HL-60 (cell line): ENCODE measurements around the gene PECR.

Experiments used
- POLR2AphosphoS5 ChIP-seq: IDR thresholded peaks from 2 replicates; pipeline ENCODE4 v1.6.1; 2012; ENCODE audit warnings: low read depth
- SPI1 ChIP-seq: IDR thresholded peaks from 2 replicates; pipeline ENCODE4 v1.6.1; 2012; ENCODE audit warnings: low read depth, mild to moderate bottlenecking, borderline replicate concordance
- TF ChIP-seq, protein P1 (sequence below): IDR thresholded peaks from one replicate; pipeline ENCODE4 v1.5.1; 2011; ENCODE audit warnings: low read length, control low read depth, inconsistent platforms; ENCODE audit not compliant: insufficient read depth

DNA sequence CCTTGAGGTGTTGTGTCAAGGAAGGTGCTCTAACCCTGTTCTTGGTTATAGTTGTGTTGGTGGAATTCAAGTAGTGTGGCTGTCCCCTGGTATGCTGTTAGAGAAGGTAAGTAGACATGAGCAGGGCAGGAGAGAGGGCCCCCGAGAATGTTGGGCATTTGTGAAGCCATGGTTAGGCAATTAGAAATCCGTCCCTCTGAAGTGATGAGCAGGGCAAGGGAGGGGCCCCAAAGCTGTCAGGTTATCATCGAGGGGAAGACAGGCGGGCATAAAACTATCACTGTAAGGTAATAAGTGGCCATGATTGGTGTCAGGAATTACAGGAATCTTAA lies 32.7 kb upstream of the PECR start:
- TF ChIP-seq, protein P1, sequence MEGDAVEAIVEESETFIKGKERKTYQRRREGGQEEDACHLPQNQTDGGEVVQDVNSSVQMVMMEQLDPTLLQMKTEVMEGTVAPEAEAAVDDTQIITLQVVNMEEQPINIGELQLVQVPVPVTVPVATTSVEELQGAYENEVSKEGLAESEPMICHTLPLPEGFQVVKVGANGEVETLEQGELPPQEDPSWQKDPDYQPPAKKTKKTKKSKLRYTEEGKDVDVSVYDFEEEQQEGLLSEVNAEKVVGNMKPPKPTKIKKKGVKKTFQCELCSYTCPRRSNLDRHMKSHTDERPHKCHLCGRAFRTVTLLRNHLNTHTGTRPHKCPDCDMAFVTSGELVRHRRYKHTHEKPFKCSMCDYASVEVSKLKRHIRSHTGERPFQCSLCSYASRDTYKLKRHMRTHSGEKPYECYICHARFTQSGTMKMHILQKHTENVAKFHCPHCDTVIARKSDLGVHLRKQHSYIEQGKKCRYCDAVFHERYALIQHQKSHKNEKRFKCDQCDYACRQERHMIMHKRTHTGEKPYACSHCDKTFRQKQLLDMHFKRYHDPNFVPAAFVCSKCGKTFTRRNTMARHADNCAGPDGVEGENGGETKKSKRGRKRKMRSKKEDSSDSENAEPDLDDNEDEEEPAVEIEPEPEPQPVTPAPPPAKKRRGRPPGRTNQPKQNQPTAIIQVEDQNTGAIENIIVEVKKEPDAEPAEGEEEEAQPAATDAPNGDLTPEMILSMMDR = no peak
- TF ChIP-seq POLR2AphosphoS5 = no peak
- no peak for TF ChIP-seq SPI1
